K562 (cell line): Measurements from ENCODE around the gene GABARAP. TPM values are rescaled to one million over a fixed set of nuclear protein-coding genes. Genes with fewer than 3 reads are reported as not detected.

Experiments used
- EZH2 ChIP-seq: IDR thresholded peaks from 2 replicates; pipeline ENCODE4 v1.6.1; 2012; ENCODE audit warnings: low read depth, mild to moderate bottlenecking, inconsistent platforms, low read length, borderline replicate concordance
- PTRF ChIP-seq: fragments of 450-650 bp; IDR thresholded peaks from 2 replicates; pipeline ENCODE4 v1.6.1; 2016; ENCODE audit warnings: mild to moderate bottlenecking, missing genetic modification characterization, missing compliant biosample characterization
- RCOR1 ChIP-seq, 2 experiments: IDR thresholded peaks; 2 replicates each; pipeline ENCODE4 v1.6.1; 2012; ENCODE audit warnings: low read depth in 2 of 2, low read length in 2 of 2, borderline replicate concordance in 1 of 2, improper control_type of control experiment in 1 of 2
- SIN3B ChIP-seq: fragments of 450-650 bp; IDR thresholded peaks from 2 replicates; pipeline ENCODE4 v1.6.1; 2017; ENCODE audit warnings: low read depth, mild to moderate bottlenecking, moderate library complexity
- SREBF1 ChIP-seq: fragments of 150-350 bp; IDR thresholded peaks from 2 replicates; pipeline ENCODE4 v1.6.1; 2014; ENCODE audit warnings: antibody characterized with exemption, low read depth, low read length, borderline replicate concordance
- ZNF165 ChIP-seq: fragments of 250-450 bp; sonication (Bioruptor Pico); IDR thresholded peaks from 2 replicates; pipeline ENCODE4 v1.4.0; 2020; ENCODE audit warnings: borderline replicate concordance
- ZNF347 ChIP-seq: fragments of 450-650 bp; formaldehyde crosslinking; IDR thresholded peaks from 2 replicates; pipeline ENCODE4 v1.4.0; 2020; ENCODE audit warnings: low read depth, mild to moderate bottlenecking, moderate library complexity
- ZNF589 ChIP-seq: fragments of 200-800 bp; sonication (Bioruptor generic); IDR thresholded peaks from 2 replicates; pipeline ENCODE4 v1.6.1; 2016; ENCODE audit warnings: low read depth, missing genetic modification characterization, missing compliant biosample characterization
- ZNF75A ChIP-seq: fragments of 450-650 bp; formaldehyde crosslinking; IDR thresholded peaks from 2 replicates; pipeline ENCODE4 v1.4.0; 2020; ENCODE audit warnings: mild to moderate bottlenecking
- polyA plus RNA-seq, 8 experiments: library from polyadenylated mRNA; depleted of rRNA in 4 of 8; stranded (reverse) in 5 of 8; unstranded in 3 of 8; fragments of >200 nt; fragmentation: Nextera tagmentation in 2 of 8; fragmentation: Illumina TruSeq in 1 of 8; extraction: Ambion mirVana in 2 of 8; extraction: Trizol in 1 of 8; gene quantifications; 2 replicates each; pipeline versions ENCODE4 v1.2.1 to v1.2.3, GENCODE V29; 2011 to 2014; ENCODE audit warnings: inconsistent platforms in 1 of 8, missing spikeins in 1 of 8
- total RNA-seq, 7 experiments: library from RNA; depleted of rRNA in 6 of 7; stranded (reverse); fragments of >200 nt in 6 of 7; fragmentation: Illumina TruSeq in 2 of 7; extraction: Trizol in 2 of 7; gene quantifications; 2 replicates each; pipeline versions ENCODE4 v1.2.1 to v1.2.3, GENCODE V29; 2011 to 2021; ENCODE audit warnings: low replicate concordance in 1 of 7
- TF ChIP-seq, protein P1 (sequence below): fragments of 250-450 bp; sonication (Bioruptor Pico); IDR thresholded peaks from 2 replicates; pipeline ENCODE4 v1.9.0; 2021; ENCODE audit warnings: mild to moderate bottlenecking, inconsistent platforms
- TF ChIP-seq, protein P2 (sequence below): sonication (generic); formaldehyde crosslinking; IDR thresholded peaks from 2 replicates; pipeline ENCODE4 v1.8.1; 2023; ENCODE audit warnings: mild to moderate bottlenecking, missing genetic modification reagents, moderate library complexity
- TF ChIP-seq, protein P3 (sequence below): fragments of 450-650 bp; IDR thresholded peaks from 2 replicates; pipeline ENCODE4 v1.6.1; 2016; ENCODE audit warnings: low read depth
- TF ChIP-seq, protein P4 (sequence below): fragments of 450-650 bp; conservative IDR thresholded peaks from 2 replicates; pipeline ENCODE4 v1.6.1; 2016; ENCODE audit warnings: missing genetic modification characterization, low read depth, mild to moderate bottlenecking, missing compliant biosample characterization, moderate library complexity

The GABARAP gene
- total and polyA plus RNA-seq, 9 of the 15 experiments (the other 6 are each of a cell fraction or from before 2014, with no cell fraction given) = 47.5 to 373 (median 152) TPM

- TF ChIP-seq, protein P1, sequence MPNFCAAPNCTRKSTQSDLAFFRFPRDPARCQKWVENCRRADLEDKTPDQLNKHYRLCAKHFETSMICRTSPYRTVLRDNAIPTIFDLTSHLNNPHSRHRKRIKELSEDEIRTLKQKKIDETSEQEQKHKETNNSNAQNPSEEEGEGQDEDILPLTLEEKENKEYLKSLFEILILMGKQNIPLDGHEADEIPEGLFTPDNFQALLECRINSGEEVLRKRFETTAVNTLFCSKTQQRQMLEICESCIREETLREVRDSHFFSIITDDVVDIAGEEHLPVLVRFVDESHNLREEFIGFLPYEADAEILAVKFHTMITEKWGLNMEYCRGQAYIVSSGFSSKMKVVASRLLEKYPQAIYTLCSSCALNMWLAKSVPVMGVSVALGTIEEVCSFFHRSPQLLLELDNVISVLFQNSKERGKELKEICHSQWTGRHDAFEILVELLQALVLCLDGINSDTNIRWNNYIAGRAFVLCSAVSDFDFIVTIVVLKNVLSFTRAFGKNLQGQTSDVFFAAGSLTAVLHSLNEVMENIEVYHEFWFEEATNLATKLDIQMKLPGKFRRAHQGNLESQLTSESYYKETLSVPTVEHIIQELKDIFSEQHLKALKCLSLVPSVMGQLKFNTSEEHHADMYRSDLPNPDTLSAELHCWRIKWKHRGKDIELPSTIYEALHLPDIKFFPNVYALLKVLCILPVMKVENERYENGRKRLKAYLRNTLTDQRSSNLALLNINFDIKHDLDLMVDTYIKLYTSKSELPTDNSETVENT (CRISPR knock-in tag) = peak; percentile 70; the same call in 1 of the 2 replicates
- TF ChIP-seq ZNF347 (no peak), ZNF589 (CRISPR knock-in tag) (no peak), RCOR1 (IDR thresholded peaks at IDR 0.05; ENCODE audit: borderline replicate concordance in 1 of 2, low read depth in 2 of 2, low read length in 2 of 2) (peak in 1 of 2 experiments; percentile 73; a peak in 1 of 4 replicates), PTRF (tag) (no peak), ZNF75A (CRISPR knock-in tag) (no peak), ZNF165 (CRISPR knock-in tag) (no peak), SIN3B (peak; percentile 66; the same call in 1 of the 2 replicates), EZH2 (no peak), SREBF1 (peak; percentile 88; the same call in 1 of the 2 replicates)
- TF ChIP-seq, protein P2, sequence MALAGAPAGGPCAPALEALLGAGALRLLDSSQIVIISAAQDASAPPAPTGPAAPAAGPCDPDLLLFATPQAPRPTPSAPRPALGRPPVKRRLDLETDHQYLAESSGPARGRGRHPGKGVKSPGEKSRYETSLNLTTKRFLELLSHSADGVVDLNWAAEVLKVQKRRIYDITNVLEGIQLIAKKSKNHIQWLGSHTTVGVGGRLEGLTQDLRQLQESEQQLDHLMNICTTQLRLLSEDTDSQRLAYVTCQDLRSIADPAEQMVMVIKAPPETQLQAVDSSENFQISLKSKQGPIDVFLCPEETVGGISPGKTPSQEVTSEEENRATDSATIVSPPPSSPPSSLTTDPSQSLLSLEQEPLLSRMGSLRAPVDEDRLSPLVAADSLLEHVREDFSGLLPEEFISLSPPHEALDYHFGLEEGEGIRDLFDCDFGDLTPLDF (CRISPR knock-in tag) = no peak
- TF ChIP-seq, protein P3, sequence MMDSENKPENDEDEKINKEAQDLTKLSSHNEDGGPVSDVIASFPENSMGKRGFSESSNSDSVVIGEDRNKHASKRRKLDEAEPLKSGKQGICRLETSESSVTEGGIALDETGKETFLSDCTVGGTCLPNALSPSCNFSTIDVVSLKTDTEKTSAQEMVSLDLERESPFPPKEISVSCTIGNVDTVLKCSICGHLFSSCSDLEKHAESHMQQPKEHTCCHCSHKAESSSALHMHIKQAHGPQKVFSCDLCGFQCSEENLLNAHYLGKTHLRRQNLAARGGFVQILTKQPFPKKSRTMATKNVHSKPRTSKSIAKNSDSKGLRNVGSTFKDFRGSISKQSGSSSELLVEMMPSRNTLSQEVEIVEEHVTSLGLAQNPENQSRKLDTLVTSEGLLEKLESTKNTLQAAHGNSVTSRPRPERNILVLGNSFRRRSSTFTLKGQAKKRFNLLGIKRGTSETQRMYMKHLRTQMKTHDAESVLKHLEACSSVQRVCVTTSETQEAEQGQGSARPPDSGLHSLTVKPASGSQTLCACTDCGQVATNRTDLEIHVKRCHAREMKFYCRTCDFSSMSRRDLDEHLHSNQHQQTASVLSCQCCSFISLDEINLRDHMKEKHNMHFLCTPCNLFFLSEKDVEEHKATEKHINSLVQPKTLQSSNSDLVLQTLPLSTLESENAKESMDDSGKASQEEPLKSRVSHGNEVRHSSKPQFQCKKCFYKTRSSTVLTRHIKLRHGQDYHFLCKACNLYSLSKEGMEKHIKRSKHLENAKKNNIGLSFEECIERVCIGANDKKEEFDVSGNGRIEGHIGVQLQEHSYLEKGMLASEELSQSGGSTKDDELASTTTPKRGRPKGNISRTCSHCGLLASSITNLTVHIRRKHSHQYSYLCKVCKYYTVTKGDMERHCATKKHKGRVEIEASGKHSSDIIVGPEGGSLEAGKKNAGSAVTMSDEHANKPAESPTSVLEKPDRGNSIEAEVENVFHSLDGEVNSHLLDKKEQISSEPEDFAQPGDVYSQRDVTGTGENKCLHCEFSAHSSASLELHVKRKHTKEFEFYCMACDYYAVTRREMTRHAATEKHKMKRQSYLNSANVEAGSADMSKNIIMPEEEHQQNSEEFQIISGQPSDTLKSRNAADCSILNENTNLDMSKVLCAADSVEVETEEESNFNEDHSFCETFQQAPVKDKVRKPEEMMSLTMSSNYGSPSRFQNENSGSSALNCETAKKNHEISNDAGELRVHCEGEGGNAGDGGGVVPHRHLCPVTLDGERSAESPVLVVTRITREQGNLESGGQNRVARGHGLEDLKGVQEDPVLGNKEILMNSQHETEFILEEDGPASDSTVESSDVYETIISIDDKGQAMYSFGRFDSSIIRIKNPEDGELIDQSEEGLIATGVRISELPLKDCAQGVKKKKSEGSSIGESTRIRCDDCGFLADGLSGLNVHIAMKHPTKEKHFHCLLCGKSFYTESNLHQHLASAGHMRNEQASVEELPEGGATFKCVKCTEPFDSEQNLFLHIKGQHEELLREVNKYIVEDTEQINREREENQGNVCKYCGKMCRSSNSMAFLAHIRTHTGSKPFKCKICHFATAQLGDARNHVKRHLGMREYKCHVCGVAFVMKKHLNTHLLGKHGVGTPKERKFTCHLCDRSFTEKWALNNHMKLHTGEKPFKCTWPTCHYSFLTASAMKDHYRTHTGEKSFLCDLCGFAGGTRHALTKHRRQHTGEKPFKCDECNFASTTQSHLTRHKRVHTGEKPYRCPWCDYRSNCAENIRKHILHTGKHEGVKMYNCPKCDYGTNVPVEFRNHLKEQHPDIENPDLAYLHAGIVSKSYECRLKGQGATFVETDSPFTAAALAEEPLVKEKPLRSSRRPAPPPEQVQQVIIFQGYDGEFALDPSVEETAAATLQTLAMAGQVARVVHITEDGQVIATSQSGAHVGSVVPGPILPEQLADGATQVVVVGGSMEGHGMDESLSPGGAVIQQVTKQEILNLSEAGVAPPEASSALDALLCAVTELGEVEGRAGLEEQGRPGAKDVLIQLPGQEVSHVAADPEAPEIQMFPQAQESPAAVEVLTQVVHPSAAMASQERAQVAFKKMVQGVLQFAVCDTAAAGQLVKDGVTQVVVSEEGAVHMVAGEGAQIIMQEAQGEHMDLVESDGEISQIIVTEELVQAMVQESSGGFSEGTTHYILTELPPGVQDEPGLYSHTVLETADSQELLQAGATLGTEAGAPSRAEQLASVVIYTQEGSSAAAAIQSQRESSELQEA = no peak
- TF ChIP-seq, protein P4, sequence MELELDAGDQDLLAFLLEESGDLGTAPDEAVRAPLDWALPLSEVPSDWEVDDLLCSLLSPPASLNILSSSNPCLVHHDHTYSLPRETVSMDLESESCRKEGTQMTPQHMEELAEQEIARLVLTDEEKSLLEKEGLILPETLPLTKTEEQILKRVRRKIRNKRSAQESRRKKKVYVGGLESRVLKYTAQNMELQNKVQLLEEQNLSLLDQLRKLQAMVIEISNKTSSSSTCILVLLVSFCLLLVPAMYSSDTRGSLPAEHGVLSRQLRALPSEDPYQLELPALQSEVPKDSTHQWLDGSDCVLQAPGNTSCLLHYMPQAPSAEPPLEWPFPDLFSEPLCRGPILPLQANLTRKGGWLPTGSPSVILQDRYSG (tag) = no peak
These were observed 7.9 kb downstream of the GABARAP start, which contains the start of gene DVL2 (continued) for GRCh38 chr17:7234083-7234951.
